H1 (cell line): ENCODE results near the gene CA9. TPM values are rescaled to one million over a fixed set of nuclear protein-coding genes. Genes with fewer than 3 reads are reported as not detected.

Experiments used
- CTCF ChIA-PET: fragments of 300-600 bp; sonication (Branson Sonifier 250); formaldehyde crosslinking; loops from one replicate; lab custom pipeline; 2021; ENCODE audit not compliant: partially characterized antibody; lab: Charles Lee
- POLR2A ChIA-PET: fragments of 300-600 bp; sonication (Branson Sonifier 250); formaldehyde crosslinking; loops from one replicate; lab custom pipeline; 2021; ENCODE audit warnings: inconsistent platforms; ENCODE audit not compliant: partially characterized antibody; lab: Charles Lee
- DNase-seq, 2 experiments: peaks; one replicate each; pipeline versions ENCODE4 v3.0.0 to v3.0.0-alpha.2; 2010 to 2022; ENCODE audit warnings: low spot score in 2 of 2, low read depth in 1 of 2, mixed read lengths in 1 of 2
- FAIRE-seq: peaks from 2 replicates; lab custom pipeline; 2011; peaks lifted over from hg19 to GRCh38; lab: Jason Lieb, UNC
- H2AFZ ChIP-seq: 2 replicates; pipeline ENCODE4 v1.8.1; 2012; ENCODE audit warnings: low read length, inconsistent platforms
- H2AK5ac ChIP-seq: 2 replicates; pipeline ENCODE4 v1.6.1; 2013; ENCODE audit warnings: low read depth, low read length
- H2BK120ac ChIP-seq: replicated peaks from 2 replicates; pipeline ENCODE3; 2013; ENCODE audit warnings: low read depth, low read length, inconsistent platforms
- H2BK12ac ChIP-seq: 2 replicates; pipeline ENCODE4 v1.6.1; 2013; ENCODE audit warnings: low read depth, low read length
- H2BK15ac ChIP-seq: 2 replicates; pipeline ENCODE4 v1.6.1; 2013; ENCODE audit warnings: low read length
- H2BK20ac ChIP-seq: 2 replicates; pipeline ENCODE4 v1.6.1; 2013; ENCODE audit warnings: low read length
- H2BK5ac ChIP-seq: 2 replicates; pipeline ENCODE4 v1.6.1; 2013; ENCODE audit warnings: low read depth, low read length
- H3K14ac ChIP-seq: 2 replicates; pipeline ENCODE4 v1.6.1; 2013; ENCODE audit warnings: inconsistent platforms; ENCODE audit not compliant: insufficient read length
- H3K18ac ChIP-seq: 2 replicates; pipeline ENCODE4 v1.6.1; 2013; ENCODE audit warnings: low read length; ENCODE audit errors: extremely low read depth
- H3K23ac ChIP-seq: 2 replicates; pipeline ENCODE4 v1.6.1; 2013; ENCODE audit warnings: inconsistent platforms; ENCODE audit not compliant: insufficient read length
- H3K23me2 ChIP-seq: 2 replicates; pipeline ENCODE4 v1.6.1; 2013; ENCODE audit warnings: low read depth, low read length
- H3K27ac ChIP-seq: 2 replicates; pipeline ENCODE4 v1.6.1; 2011; ENCODE audit warnings: low read depth, low read length, inconsistent platforms
- H3K27me3 ChIP-seq, 4 experiments: replicated peaks in 1 of 4; 1 replicate in 1 of 4; 2 replicates in 3 of 4; pipeline versions ENCODE4 v1.6.1 to v1.8.1; 2011 to 2013; ENCODE audit warnings: low read length in 3 of 4, mild to moderate bottlenecking in 3 of 4, inconsistent platforms in 2 of 4, mixed read lengths in 2 of 4, moderate library complexity in 1 of 4; ENCODE audit not compliant: control insufficient read depth in 3 of 4, insufficient read depth in 3 of 4; ENCODE audit errors: extremely low read depth in 1 of 4
- H3K36me3 ChIP-seq, 4 experiments: 2 replicates each; pipeline versions ENCODE4 v1.6.1 to v1.8.1; 2011 to 2013; ENCODE audit warnings: mild to moderate bottlenecking in 4 of 4, low read length in 3 of 4, moderate library complexity in 2 of 4, control low read depth in 1 of 4, inconsistent platforms in 1 of 4; ENCODE audit not compliant: insufficient read depth in 4 of 4, control insufficient read depth in 2 of 4
- H3K4ac ChIP-seq: replicated peaks from 2 replicates; pipeline ENCODE3; 2013; ENCODE audit warnings: low read length, low read depth, mixed read lengths, inconsistent platforms; ENCODE audit not compliant: insufficient read length
- H3K4me1 ChIP-seq, 4 experiments: replicated peaks in 1 of 4; 1 replicate in 1 of 4; 2 replicates in 3 of 4; pipeline versions ENCODE4 v1.6.1 to v1.8.1; 2011 to 2013; ENCODE audit warnings: low read length in 3 of 4, inconsistent platforms in 2 of 4, mixed read lengths in 1 of 4; ENCODE audit not compliant: insufficient read depth in 4 of 4, control insufficient read depth in 3 of 4
- H3K4me2 ChIP-seq, 2 experiments: 2 replicates each; pipeline versions ENCODE4 v1.6.1 to v1.8.1; 2011 to 2013; ENCODE audit warnings: low read depth in 2 of 2, low read length in 2 of 2, control low read depth in 1 of 2, inconsistent platforms in 1 of 2, mild to moderate bottlenecking in 1 of 2; ENCODE audit not compliant: insufficient read depth in 1 of 2
- H3K4me3 ChIP-seq, 4 experiments: fragments of 200-600, 300-600 bp in 1 of 4; sonication (generic), shearing (Covaris generic), sonication (Bioruptor Twin) in 1 of 4; 2 replicates each; pipeline versions ENCODE4 v1.5.1 to v1.8.1; 2011 to 2016; ENCODE audit warnings: low read length in 4 of 4, low read depth in 3 of 4, control low read depth in 2 of 4, inconsistent platforms in 2 of 4, mild to moderate bottlenecking in 2 of 4, mixed read lengths in 1 of 4, moderate library complexity in 1 of 4; ENCODE audit not compliant: insufficient read depth in 2 of 4; ENCODE audit errors: extremely low read depth in 1 of 4
- H3K56ac ChIP-seq: replicated peaks from 2 replicates; pipeline ENCODE3; 2013; ENCODE audit warnings: low read depth, mild to moderate bottlenecking, mixed read lengths, low read length, inconsistent platforms; ENCODE audit not compliant: insufficient read length
- H3K79me1 ChIP-seq: 2 replicates; pipeline ENCODE4 v1.6.1; 2013; ENCODE audit warnings: low read depth, low read length, control low read depth
- H3K79me2 ChIP-seq, 2 experiments: 2 replicates each; pipeline versions ENCODE4 v1.6.1 to v1.8.1; 2012 to 2013; ENCODE audit warnings: low read length in 2 of 2, mild to moderate bottlenecking in 2 of 2, inconsistent platforms in 1 of 2; ENCODE audit not compliant: insufficient read depth in 2 of 2, control insufficient read depth in 1 of 2
- H3K9ac ChIP-seq, 4 experiments: replicated peaks in 1 of 4; 1 replicate in 1 of 4; 2 replicates in 3 of 4; pipeline versions ENCODE4 v1.6.1 to v1.8.1; 2011 to 2013; ENCODE audit warnings: low read depth in 3 of 4, low read length in 3 of 4, control low read depth in 2 of 4, mild to moderate bottlenecking in 2 of 4, moderate library complexity in 2 of 4, inconsistent platforms in 1 of 4; ENCODE audit errors: extremely low read depth in 1 of 4
- H3K9me3 ChIP-seq, 2 experiments: 2 replicates each; pipeline versions ENCODE4 v1.6.1 to v1.8.1; 2012 to 2013; ENCODE audit warnings: mild to moderate bottlenecking in 2 of 2, moderate library complexity in 2 of 2, control low read depth in 1 of 2, inconsistent platforms in 1 of 2, low read depth in 1 of 2, low read length in 1 of 2, mixed read lengths in 1 of 2; ENCODE audit not compliant: insufficient read depth in 2 of 2
- H4K20me1 ChIP-seq, 2 experiments: replicated peaks in 1 of 2; 2 replicates each; pipeline versions ENCODE3 to v1.8.1; 2011 to 2013; ENCODE audit warnings: inconsistent platforms in 2 of 2, low read length in 2 of 2, mild to moderate bottlenecking in 1 of 2; ENCODE audit not compliant: insufficient read depth in 2 of 2, control insufficient read depth in 1 of 2
- H4K5ac ChIP-seq: 2 replicates; pipeline ENCODE4 v1.6.1; 2013; ENCODE audit warnings: low read length, low read depth, mixed read lengths, inconsistent platforms; ENCODE audit not compliant: insufficient read length
- H4K8ac ChIP-seq: 2 replicates; pipeline ENCODE4 v1.8.0; 2013; ENCODE audit warnings: mild to moderate bottlenecking, moderate library complexity, low read length, inconsistent platforms; ENCODE audit not compliant: insufficient read depth; ENCODE audit errors: extremely low read depth
- H4K91ac ChIP-seq: replicated peaks from 2 replicates; pipeline ENCODE3; 2013; ENCODE audit warnings: low read length, mixed read lengths, inconsistent platforms; ENCODE audit not compliant: insufficient read length
- CBX8 ChIP-seq: fragments of 300-800, 300-1000 bp; sonication (generic); IDR thresholded peaks from 2 replicates; pipeline ENCODE4 v1.7.1; 2016; ENCODE audit warnings: low read depth, low read length, borderline replicate concordance
- CEBPB ChIP-seq: IDR thresholded peaks from 2 replicates; pipeline ENCODE4 v1.6.1; 2012; ENCODE audit warnings: low read depth, low read length
- CTBP2 ChIP-seq: IDR thresholded peaks from 2 replicates; pipeline ENCODE4 v1.7.0; 2011; ENCODE audit warnings: borderline replicate concordance, mild to moderate bottlenecking, moderate library complexity, mixed read lengths, low read length; ENCODE audit not compliant: insufficient read depth, insufficient read length
- POLR2A ChIP-seq, 2 experiments: IDR thresholded peaks; 1 replicate in 1 of 2; 2 replicates in 1 of 2; pipeline ENCODE4 v1.6.1; 2011; ENCODE audit warnings: low read depth in 2 of 2, low read length in 2 of 2, mild to moderate bottlenecking in 2 of 2; ENCODE audit errors: control extremely low read depth in 1 of 2
- RFX5 ChIP-seq: IDR thresholded peaks from 2 replicates; pipeline ENCODE4 v1.6.1; 2011; ENCODE audit warnings: low read depth, low read length, improper control_type of control experiment, borderline replicate concordance
- SAP30 ChIP-seq: fragments of 300-600 bp; sonication (generic); IDR thresholded peaks from 2 replicates; pipeline ENCODE4 v1.7.1; 2012; ENCODE audit warnings: low read length, moderate library complexity, mild to moderate bottlenecking, inconsistent platforms; ENCODE audit not compliant: insufficient read depth, insufficient replicate concordance
- USF2 ChIP-seq: IDR thresholded peaks from 2 replicates; pipeline ENCODE4 v1.6.1; 2011; ENCODE audit warnings: low read length, improper control_type of control experiment
- YY1 ChIP-seq: IDR thresholded peaks from 2 replicates; pipeline ENCODE4 v1.6.1; 2011; ENCODE audit warnings: low read depth, mild to moderate bottlenecking, low read length
- ZNF274 ChIP-seq: IDR thresholded peaks from 2 replicates; pipeline ENCODE4 v1.7.0; 2012; ENCODE audit warnings: low read length, borderline replicate concordance; ENCODE audit errors: extremely low read depth
- WGBS, 2 experiments: shearing (Covaris generic) in 1 of 2; methylation state at CpG; one replicate each; pipeline versions ENCODE4 v1.1.6 to v1.1.7; 2013 to 2015; ENCODE audit warnings: low lambda C conversion rate in 2 of 2, mixed read lengths in 2 of 2, inconsistent platforms in 1 of 2, low coverage in 1 of 2, missing lambda C conversion rate in 1 of 2; ENCODE audit not compliant: insufficient replicate concordance in 2 of 2, insufficient coverage in 1 of 2, insufficient read length in 1 of 2; ENCODE audit errors: extremely low coverage in 1 of 2, missing lambda C conversion rate in 1 of 2; 5-methylcytosine and 5-hydroxymethylcytosine counted together
- polyA plus RNA-seq, 7 experiments: library from polyadenylated mRNA; depleted of rRNA in 3 of 7; stranded (reverse) in 5 of 7; unstranded in 2 of 7; fragments of >200 nt in 5 of 7; fragments of 200-250 nt in 2 of 7; gene quantifications; 1 replicate in 5 of 7; 2 replicates in 1 of 7; 4 replicates in 1 of 7; pipeline versions ENCODE4 v1.2.1 to v1.2.3, GENCODE V29; 2011 to 2013; ENCODE audit warnings: missing spikeins in 2 of 7, mixed read lengths in 2 of 7
- total RNA-seq: library from RNA; stranded (reverse); fragmentation: NEBNext Ultra II Directional; extraction: Animal tissue kit (Norgen Biotek cat#: 25700); gene quantifications from 2 replicates; pipeline ENCODE4 v1.2.1, GENCODE V29; 2021

The CA9 gene
- total and polyA plus RNA-seq, 2 of the 8 experiments (the other 6 are each of a cell fraction or from before 2014, with no cell fraction given): 1.3 to 1.8 TPM

- Histone ChIP-seq H4K8ac (no peak overlapping the region), H3K14ac (no peak overlapping the region), H3K23me2 (no peaks in the 10 kb centered on the region), H3K9ac (no peak overlapping the region), H2BK5ac (no peak overlapping the region), H3K36me3 (no peaks in the 10 kb centered on the region), H3K79me1 (no peaks in the 10 kb centered on the region), H3K27ac (no peak overlapping the region), H3K27me3 (no peaks in the 10 kb centered on the region), H3K4me3 (no peak overlapping the region), H2BK12ac (no peak overlapping the region), H4K20me1 (no peaks in the 10 kb centered on the region), H4K5ac (no peak overlapping the region), H4K91ac (no peak overlapping the region), H3K18ac (no peak overlapping the region), H2BK15ac (no peak overlapping the region), H3K9me3 (peaks cover 0 to 2% of the 10 kb centered on the region in 2 experiments; a peak in 1 of 4 replicates), H3K4me2 (no peak overlapping the region), H2BK20ac (no peak overlapping the region), H3K23ac (no peak overlapping the region), H2BK120ac (no peak overlapping the region), H2AFZ (no peak overlapping the region), H3K4me1 (no peaks in the 10 kb centered on the region), H3K79me2 (no peaks in the 10 kb centered on the region), H3K4ac (no peak overlapping the region), H3K56ac (no peak overlapping the region), H2AK5ac (no peak overlapping the region)
- ChIA-PET POLR2A (no interaction called here), CTCF (interaction anchor here (1.8 to 1.9 kb wide), 2 partner anchors 11 to 24 kb away, joined by 5 read pairs; no protein-coding TSS in a partner anchor)
- 86% methylated on average over 9 of the region's 9 CpGs; no CpG with 5 or more reads in 1 of the 2 experiments for WGBS, 2 experiments
- FAIRE-seq (no peak), DNase-seq (no peak)
- no peak for TF ChIP-seq USF2
- no peak for TF ChIP-seq POLR2A (IDR thresholded peaks at IDR 0.05; ENCODE audit: control extremely low read depth in 1 of 2, low read depth in 2 of 2, low read length in 2 of 2)
- no peak for TF ChIP-seq YY1
- no peak for TF ChIP-seq SAP30
- TF ChIP-seq CTBP2: no peak
- no peak for TF ChIP-seq ZNF274
- TF ChIP-seq CBX8: no peak
- no peak for TF ChIP-seq CEBPB
- TF ChIP-seq RFX5: no peak
Measured at GRCh38 chr9:35636135-35636876, 37.4 kb upstream of the CA9 start.
